ENCODE data around the gene SSTR1. TPM values are rescaled to one million over a fixed set of nuclear protein-coding genes. Genes with fewer than 3 reads are reported as not detected.
A peak's percentile ranks its signal among the peaks of the same experiment; 100 is the strongest.

The SSTR1 gene
- polyA plus RNA-seq = 24.6 TPM
- long read RNA-seq, donor 1 = 0 reads
- long read RNA-seq, donor 2, partial matches to known transcripts = 45 of 45 reads
- long read RNA-seq, donor 2, other reads (novel, unspliced or antisense) = 0 of 45 reads
- long read RNA-seq, donor 3 = 0 reads
- long read RNA-seq, donor 4 = 0 reads
- long read RNA-seq, donor 5, partial matches to known transcripts = 12 of 12 reads
- long read RNA-seq, donor 5, other reads (novel, unspliced or antisense) = 0 of 12 reads
- long read RNA-seq, donor 6 = 0 reads
- long read RNA-seq, donor 7, partial matches to known transcripts = 8 of 8 reads
- long read RNA-seq, donor 7, other reads (novel, unspliced or antisense) = 0 of 8 reads
- long read RNA-seq, donor 8, partial matches to known transcripts = 5 of 5 reads
- long read RNA-seq, donor 8, other reads (novel, unspliced or antisense) = 0 of 5 reads
- long read RNA-seq, donor 9 = 0 reads
- long read RNA-seq, donor 10 = 0 reads
- long read RNA-seq, donor 11, partial matches to known transcripts = 15 of 15 reads
- long read RNA-seq, donor 11, other reads (novel, unspliced or antisense) = 0 of 15 reads

- DNase-seq = peak; percentile 86 to 95
- Histone ChIP-seq H3K27me3 (ENCODE audit: control insufficient read depth, insufficient read depth, low read length) (peaks cover 35% of the 10 kb centered on the region), H3K27ac (ENCODE audit: low read length) (peak within 1 kb of the TSS; percentile 98), H3K4me3 (ENCODE audit: low read length) (peak within 1 kb of the TSS; percentile 41), H3K9me3 (ENCODE audit: control insufficient read depth, low read depth, low read length) (peaks cover 20% of the 10 kb centered on the region), H3K4me1 (ENCODE audit: control insufficient read depth, insufficient read depth, low read length) (peaks cover 18% of the 10 kb centered on the region), H3K36me3 (ENCODE audit: control insufficient read depth, insufficient read depth, low read length) (no peaks in the 10 kb centered on the region)
- 0% methylated on average over 1 of the region's 49 CpGs for WGBS (ENCODE audit: insufficient coverage, low lambda C conversion rate)
These were observed at the start of gene SSTR1 for GRCh38 chr14:38207736-38208617. SSTR1 (plus strand) TSS chr14:38207904; CDS start chr14:38209390, 1,486 bp downstream.

GRCh38 chr14:38158468-38158867 lies 49.2 kb upstream of the SSTR1 start:
- H3K9me3 ChIP-seq (ENCODE audit: control insufficient read depth, low read depth, low read length) = no peaks in the 10 kb centered on the region
- H3K36me3 ChIP-seq (ENCODE audit: control insufficient read depth, insufficient read depth, low read length) = no peaks in the 10 kb centered on the region
- H3K27ac ChIP-seq (ENCODE audit: low read length) = no peak overlapping the region
- H3K4me3 ChIP-seq (ENCODE audit: low read length) = no peak overlapping the region
- no peaks in the 10 kb centered on the region for H3K27me3 ChIP-seq (ENCODE audit: control insufficient read depth, insufficient read depth, low read length)
- DNase-seq = no peak
- no peaks in the 10 kb centered on the region for H3K4me1 ChIP-seq (ENCODE audit: control insufficient read depth, insufficient read depth, low read length)

- H3K36me3 ChIP-seq (ENCODE audit: control insufficient read depth, insufficient read depth, low read length) = no peaks in the 10 kb centered on the region
- peaks cover 2% of the 10 kb centered on the region for H3K27me3 ChIP-seq (ENCODE audit: control insufficient read depth, insufficient read depth, low read length)
- H3K9me3 ChIP-seq (ENCODE audit: control insufficient read depth, low read depth, low read length) = no peaks in the 10 kb centered on the region
- no peak overlapping the region for H3K4me3 ChIP-seq (ENCODE audit: low read length)
- no peak for DNase-seq
- WGBS (ENCODE audit: insufficient coverage, low lambda C conversion rate) = 86% methylated on average over 1 of the region's 2 CpGs
- H3K27ac ChIP-seq (ENCODE audit: low read length) = no peak overlapping the region
- no peaks in the 10 kb centered on the region for H3K4me1 ChIP-seq (ENCODE audit: control insufficient read depth, insufficient read depth, low read length)
These were observed 39.3 kb upstream of the SSTR1 start for GRCh38 chr14:38168416-38168815.

GRCh38 chr14:38171197-38171596 lies 36.5 kb upstream of the SSTR1 start:
- no peak overlapping the region for H3K4me3 ChIP-seq (ENCODE audit: low read length)
- no peaks in the 10 kb centered on the region for H3K36me3 ChIP-seq (ENCODE audit: control insufficient read depth, insufficient read depth, low read length)
- no peaks in the 10 kb centered on the region for H3K9me3 ChIP-seq (ENCODE audit: control insufficient read depth, low read depth, low read length)
- no CpG with 5 or more reads among the region's 2 CpGs for WGBS (ENCODE audit: insufficient coverage, low lambda C conversion rate)
- H3K27ac ChIP-seq (ENCODE audit: low read length) = no peak overlapping the region
- H3K27me3 ChIP-seq (ENCODE audit: control insufficient read depth, insufficient read depth, low read length) = peaks cover 2% of the 10 kb centered on the region
- no peak for DNase-seq
- no peaks in the 10 kb centered on the region for H3K4me1 ChIP-seq (ENCODE audit: control insufficient read depth, insufficient read depth, low read length)

- Histone ChIP-seq H3K9me3 (ENCODE audit: control insufficient read depth, low read depth, low read length) (no peaks in the 10 kb centered on the region), H3K27ac (ENCODE audit: low read length) (no peak overlapping the region), H3K36me3 (ENCODE audit: control insufficient read depth, insufficient read depth, low read length) (no peaks in the 10 kb centered on the region), H3K27me3 (ENCODE audit: control insufficient read depth, insufficient read depth, low read length) (peaks cover 2% of the 10 kb centered on the region), H3K4me1 (ENCODE audit: control insufficient read depth, insufficient read depth, low read length) (no peaks in the 10 kb centered on the region), H3K4me3 (ENCODE audit: low read length) (no peak overlapping the region)
- 44% methylated on average over 1 of the region's 2 CpGs for WGBS (ENCODE audit: insufficient coverage, low lambda C conversion rate)
- DNase-seq = no peak
These were observed 33.0 kb upstream of the SSTR1 start for GRCh38 chr14:38174711-38175110.

- no peak for DNase-seq
- Histone ChIP-seq H3K4me3 (ENCODE audit: low read length) (no peak overlapping the region), H3K27ac (ENCODE audit: low read length) (no peak overlapping the region), H3K9me3 (ENCODE audit: control insufficient read depth, low read depth, low read length) (no peaks in the 10 kb centered on the region), H3K4me1 (ENCODE audit: control insufficient read depth, insufficient read depth, low read length) (no peaks in the 10 kb centered on the region), H3K36me3 (ENCODE audit: control insufficient read depth, insufficient read depth, low read length) (no peaks in the 10 kb centered on the region), H3K27me3 (ENCODE audit: control insufficient read depth, insufficient read depth, low read length) (peaks cover 2% of the 10 kb centered on the region)
- no CpG with 5 or more reads among the region's 2 CpGs for WGBS (ENCODE audit: insufficient coverage, low lambda C conversion rate)
These were observed 32.0 kb upstream of the SSTR1 start for GRCh38 chr14:38175658-38176057.

- H3K36me3 ChIP-seq (ENCODE audit: control insufficient read depth, insufficient read depth, low read length) = no peaks in the 10 kb centered on the region
- no peak overlapping the region for H3K27ac ChIP-seq (ENCODE audit: low read length)
- WGBS (ENCODE audit: insufficient coverage, low lambda C conversion rate) = 100% methylated on average over 1 of the region's 1 CpG
- H3K9me3 ChIP-seq (ENCODE audit: control insufficient read depth, low read depth, low read length) = no peaks in the 10 kb centered on the region
- H3K27me3 ChIP-seq (ENCODE audit: control insufficient read depth, insufficient read depth, low read length) = no peaks in the 10 kb centered on the region
- H3K4me1 ChIP-seq (ENCODE audit: control insufficient read depth, insufficient read depth, low read length) = no peaks in the 10 kb centered on the region
- DNase-seq = no peak
- no peak overlapping the region for H3K4me3 ChIP-seq (ENCODE audit: low read length)
These were observed 31.3 kb upstream of the SSTR1 start for GRCh38 chr14:38176379-38176778.

- no peaks in the 10 kb centered on the region for H3K27me3 ChIP-seq (ENCODE audit: control insufficient read depth, insufficient read depth, low read length)
- H3K4me1 ChIP-seq (ENCODE audit: control insufficient read depth, insufficient read depth, low read length) = no peaks in the 10 kb centered on the region
- no peaks in the 10 kb centered on the region for H3K36me3 ChIP-seq (ENCODE audit: control insufficient read depth, insufficient read depth, low read length)
- DNase-seq = no peak
- no peak overlapping the region for H3K4me3 ChIP-seq (ENCODE audit: low read length)
- H3K27ac ChIP-seq (ENCODE audit: low read length) = no peak overlapping the region
- no peaks in the 10 kb centered on the region for H3K9me3 ChIP-seq (ENCODE audit: control insufficient read depth, low read depth, low read length)
These were observed 23.6 kb upstream of the SSTR1 start for GRCh38 chr14:38184132-38184531.

- H3K4me1 ChIP-seq (ENCODE audit: control insufficient read depth, insufficient read depth, low read length) = no peaks in the 10 kb centered on the region
- H3K36me3 ChIP-seq (ENCODE audit: control insufficient read depth, insufficient read depth, low read length) = no peaks in the 10 kb centered on the region
- H3K4me3 ChIP-seq (ENCODE audit: low read length) = no peak overlapping the region
- no peaks in the 10 kb centered on the region for H3K9me3 ChIP-seq (ENCODE audit: control insufficient read depth, low read depth, low read length)
- no peak for DNase-seq
- no CpG with 5 or more reads among the region's 1 CpG for WGBS (ENCODE audit: insufficient coverage, low lambda C conversion rate)
- H3K27me3 ChIP-seq (ENCODE audit: control insufficient read depth, insufficient read depth, low read length) = no peaks in the 10 kb centered on the region
- no peak overlapping the region for H3K27ac ChIP-seq (ENCODE audit: low read length)
These were observed 22.0 kb upstream of the SSTR1 start for GRCh38 chr14:38185671-38186070.

- H3K27ac ChIP-seq (ENCODE audit: low read length) = no peak overlapping the region
- H3K9me3 ChIP-seq (ENCODE audit: control insufficient read depth, low read depth, low read length) = no peaks in the 10 kb centered on the region
- no peaks in the 10 kb centered on the region for H3K4me1 ChIP-seq (ENCODE audit: control insufficient read depth, insufficient read depth, low read length)
- WGBS (ENCODE audit: insufficient coverage, low lambda C conversion rate) = no CpG with 5 or more reads among the region's 1 CpG
- no peaks in the 10 kb centered on the region for H3K36me3 ChIP-seq (ENCODE audit: control insufficient read depth, insufficient read depth, low read length)
- no peaks in the 10 kb centered on the region for H3K27me3 ChIP-seq (ENCODE audit: control insufficient read depth, insufficient read depth, low read length)
- H3K4me3 ChIP-seq (ENCODE audit: low read length) = no peak overlapping the region
- no peak for DNase-seq
These were observed 21.5 kb upstream of the SSTR1 start for GRCh38 chr14:38186216-38186615.

Measured in large intestine (tissue), 12 donors.